DMS153 treated with DMSO at 0.1 percent for 48 hours (cell line): ENCODE results near the gene TMED10.

ENCODE experiments used
- DNase-seq: peaks from one replicate; lab custom pipeline; 2025; ENCODE audit not compliant: unreplicated experiment; lab: John Stamatoyannopoulos, UW

Gene TMED10

DNA sequence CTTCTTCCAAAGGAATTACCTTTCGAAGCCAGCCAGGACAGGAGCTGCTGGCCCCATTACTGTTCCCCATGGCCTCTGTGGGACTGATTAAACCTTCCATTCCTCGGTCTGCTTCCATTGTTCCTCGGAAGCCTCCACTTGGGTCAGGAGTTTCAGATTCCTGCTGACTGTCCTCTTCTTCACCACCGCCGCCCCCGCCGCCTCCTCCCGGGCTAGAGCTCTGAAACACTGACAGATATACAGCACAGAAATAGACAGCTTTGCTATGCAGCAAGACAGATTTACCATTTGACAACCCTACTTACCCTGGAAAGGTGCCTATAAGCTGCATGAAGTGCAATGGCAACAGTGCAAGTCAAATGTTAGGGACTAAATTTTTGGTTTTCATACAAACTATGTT lies 85.2 kb downstream of the TMED10 start:
- DNase-seq = no peak

DNA sequence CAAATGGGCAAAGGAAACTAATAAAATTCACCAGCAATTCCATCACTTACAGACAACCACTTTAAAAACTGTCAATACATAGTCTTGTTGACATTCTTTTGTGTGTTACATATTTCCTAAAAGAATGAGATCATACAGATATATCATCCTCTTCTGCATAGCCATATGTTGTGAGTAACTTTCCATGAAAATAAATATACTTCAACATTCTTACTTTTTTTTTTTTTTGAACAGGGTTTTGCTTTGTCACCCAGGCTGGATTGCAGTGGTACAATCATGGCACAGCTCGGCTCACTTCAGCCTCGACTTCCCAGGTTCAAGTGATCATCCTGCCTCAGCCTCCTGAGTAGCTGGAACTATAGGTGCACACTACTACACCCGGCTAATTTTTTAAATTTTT lies 86.1 kb downstream of the TMED10 start:
- no peak for DNase-seq

DNA sequence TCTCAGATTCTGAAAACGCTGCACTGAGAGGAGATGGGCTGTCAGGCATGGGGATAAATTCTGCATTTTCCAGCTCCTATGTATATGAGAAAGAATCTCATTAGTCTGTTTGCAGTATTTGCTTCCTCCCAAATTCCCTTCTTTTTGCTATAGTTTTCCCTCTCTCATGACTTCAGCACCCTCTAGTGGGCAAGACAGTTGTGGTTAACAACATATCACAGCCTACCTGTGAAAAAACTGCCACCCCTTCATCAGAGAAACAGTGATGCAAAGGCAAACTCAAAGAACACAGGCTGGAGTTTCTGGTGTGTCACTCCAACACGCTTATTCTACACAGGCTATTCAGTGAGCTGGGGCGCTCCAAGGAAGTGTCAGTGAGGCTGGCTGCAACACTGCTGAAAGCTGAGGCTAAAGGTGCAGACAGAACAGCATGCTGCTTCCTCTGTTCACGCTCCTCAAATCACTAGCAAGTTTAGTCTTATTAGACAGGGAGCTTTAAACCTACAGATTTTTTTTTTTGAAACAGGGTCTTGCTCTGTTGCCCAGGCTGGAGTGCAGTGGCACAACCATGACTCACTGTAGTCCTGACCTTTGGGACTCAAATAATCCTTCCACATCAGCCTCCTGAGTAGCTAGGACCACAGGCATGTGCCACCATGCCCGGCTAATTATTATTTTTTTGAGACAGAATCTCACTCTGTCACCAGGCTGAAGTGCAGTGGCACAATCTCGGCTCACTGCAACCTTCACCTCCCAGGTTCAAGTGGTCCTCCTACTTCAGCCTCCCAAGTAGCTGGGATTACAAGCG lies 87.6 kb downstream of the TMED10 start:
- DNase-seq = peak; percentile 24

DNA sequence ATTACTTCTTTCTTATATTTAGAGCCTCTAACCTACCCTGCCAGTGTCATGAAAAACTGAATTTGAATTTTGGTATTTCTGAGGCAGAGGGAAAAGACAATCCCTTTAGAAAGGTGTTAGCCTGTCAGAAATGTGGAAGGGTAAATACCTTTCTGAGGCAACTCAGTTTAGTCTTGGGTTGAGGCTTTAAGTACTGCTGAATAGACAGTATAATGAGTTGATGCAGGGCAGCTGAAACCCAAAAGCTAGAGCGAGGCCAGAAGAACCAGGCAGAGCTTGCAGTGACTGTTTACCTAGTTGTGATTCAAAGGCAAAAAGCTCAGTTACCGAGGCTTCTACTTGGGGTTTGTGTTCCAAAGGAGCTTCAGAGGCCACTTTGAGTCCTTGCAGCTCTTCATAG lies 88.3 kb downstream of the TMED10 start:
- no peak for DNase-seq

DNA sequence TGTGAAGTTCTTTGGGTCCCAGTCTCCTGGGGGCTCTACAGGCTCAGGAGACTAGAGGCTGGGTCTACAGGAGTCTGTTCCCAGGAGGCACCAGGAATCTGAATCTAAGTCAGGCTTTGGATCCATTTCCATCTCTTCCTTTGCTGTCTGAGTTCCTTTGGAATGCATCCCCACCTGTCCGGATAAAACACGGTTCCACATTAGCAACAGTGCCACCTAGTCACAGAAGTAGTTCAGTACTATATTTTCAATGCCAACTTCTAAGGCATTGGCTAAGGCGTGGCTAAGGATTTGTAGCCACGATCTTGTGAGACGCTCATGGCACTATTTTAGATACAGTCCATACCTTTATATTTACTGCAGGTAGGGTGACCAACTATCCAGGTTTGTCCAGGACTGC lies 91.9 kb downstream of the TMED10 start:
- DNase-seq = no peak

DNA sequence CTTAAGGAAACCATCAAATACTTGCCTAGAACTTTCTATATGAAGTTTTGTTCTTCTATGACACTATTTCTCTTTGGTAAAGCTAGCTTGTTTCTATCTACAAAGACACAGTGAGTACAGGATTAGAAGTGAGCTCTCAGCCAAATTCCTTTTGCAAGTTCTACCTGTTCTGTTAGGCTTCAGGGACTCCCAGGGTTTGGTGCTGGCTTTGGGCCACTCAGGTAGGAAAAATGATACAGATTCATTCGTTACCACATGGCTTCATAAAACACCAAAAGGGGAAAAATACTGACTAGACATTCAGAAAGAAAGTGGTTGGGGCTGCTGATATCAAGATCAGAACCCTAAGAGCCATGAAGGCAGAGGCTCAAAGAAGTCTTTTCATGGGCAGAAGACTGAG lies 93.1 kb downstream of the TMED10 start:
- no peak for DNase-seq

DNA sequence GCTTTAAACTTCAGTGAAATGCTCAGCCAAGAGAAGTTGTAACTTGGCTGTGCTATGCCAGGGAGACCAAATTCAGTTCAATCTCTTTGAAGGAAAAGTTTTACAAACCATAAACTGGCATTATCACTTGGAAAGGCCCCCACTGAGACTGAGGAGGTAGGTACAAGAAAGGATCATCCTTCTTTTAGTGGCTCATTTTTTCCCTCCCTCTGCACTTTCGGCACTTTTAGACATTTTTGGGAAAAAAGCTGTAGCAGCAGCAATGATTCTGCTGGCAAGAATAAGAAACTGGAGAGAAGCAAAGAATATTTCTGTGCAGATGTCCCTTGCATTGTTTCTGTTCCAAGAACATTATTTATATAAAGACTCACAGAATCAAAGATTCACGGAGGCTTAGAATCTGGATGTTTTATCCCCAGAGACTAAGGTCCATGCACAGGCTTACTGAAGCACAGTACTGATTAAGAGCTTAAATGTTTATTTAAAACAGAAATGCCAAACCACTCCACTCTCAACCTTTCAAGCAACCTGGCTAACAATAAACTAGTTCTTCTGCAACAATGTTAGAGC lies 94.7 kb downstream of the TMED10 start:
- no peak for DNase-seq
